Naive B cell (primary cell): ENCODE data around the gene GNAI1. TPM values are rescaled to one million over a fixed set of nuclear protein-coding genes. Genes with fewer than 3 reads are reported as not detected.
A peak's percentile ranks its signal among the peaks of the same experiment; 100 is the strongest.
"Not testable (repeated sequence)": the region's sequence is repeated elsewhere in the genome, so short reads cannot be mapped to it uniquely, and the experiment has no call there.

Experiments used
- ATAC-seq, 2 donors: fragments of 150-1000 bp; cut with Tn5 transposase; 2 replicates each; pipeline ENCODE4 v1.10.0; 2021; ENCODE audit warnings: low read depth in 2 of 2, mild to moderate bottlenecking in 2 of 2, moderate library complexity in 2 of 2
- DNase-seq: peaks from one replicate; pipeline ENCODE4 v3.0.0; 2022
- H3K27ac Mint-ChIP-seq, 6 donors: one replicate each; pipeline ENCODE4 v1.8.0; 2020 to 2022; ENCODE audit warnings: mild to moderate bottlenecking in 6 of 6, mixed read lengths in 6 of 6, moderate library complexity in 5 of 6, inconsistent platforms in 2 of 6
- H3K27me3 Mint-ChIP-seq, 3 donors: one replicate each; pipeline ENCODE4 v1.8.0; 2021 to 2022; ENCODE audit warnings: mixed read lengths in 3 of 3, mild to moderate bottlenecking in 1 of 3
- H3K36me3 Mint-ChIP-seq, 2 donors: one replicate each; pipeline ENCODE4 v1.8.0; 2020 to 2022; ENCODE audit warnings: mixed read lengths in 2 of 2, inconsistent platforms in 1 of 2, mild to moderate bottlenecking in 1 of 2
- H3K4me1 Mint-ChIP-seq, 3 donors: one replicate each; pipeline ENCODE4 v1.8.0; 2020 to 2022; ENCODE audit warnings: mixed read lengths in 3 of 3, inconsistent platforms in 1 of 3, mild to moderate bottlenecking in 1 of 3, moderate library complexity in 1 of 3
- H3K4me3 Mint-ChIP-seq, 8 donors: one replicate each; pipeline ENCODE4 v1.8.0; 2020 to 2022; ENCODE audit warnings: mild to moderate bottlenecking in 8 of 8, mixed read lengths in 8 of 8, moderate library complexity in 8 of 8, inconsistent platforms in 2 of 8
- H3K9me3 Mint-ChIP-seq, 7 donors: one replicate each; pipeline ENCODE4 v1.8.0; 2020 to 2022; ENCODE audit warnings: mixed read lengths in 7 of 7, mild to moderate bottlenecking in 5 of 7, inconsistent platforms in 2 of 7, moderate library complexity in 1 of 7
- polyA plus RNA-seq, 6 donors: library from polyadenylated mRNA; unstranded; fragments of 300-500 nt; fragmentation: Illumina TruSeq; gene quantifications; one replicate each; pipeline ENCODE4 v1.2.3, GENCODE V29; 2021; ENCODE audit warnings: low read depth in 6 of 6

The GNAI1 gene
- polyA plus RNA-seq, 6 donors from 2014 or later, result 0.44 to 1.1 (median 0.93) TPM; not detected in 2

GRCh38 chr7:80154656-80155333, 20.2 kb downstream of the GNAI1 start:
- Mint-ChIP-seq H3K36me3 (no peaks in the 10 kb centered on the region), H3K4me3 (no peak overlapping the region), H3K27ac (no peak overlapping the region), H3K4me1 (no peaks in the 10 kb centered on the region), H3K9me3 (peaks cover 0 to 4% (median 0%) of the 10 kb centered on the region in 7 donors), H3K27me3 (no peaks in the 10 kb centered on the region)
- DNase-seq (no peak), ATAC-seq (no peak)

GRCh38 chr7:80155374-80155773, 20.7 kb downstream of the GNAI1 start:
- no peak overlapping the region for H3K4me3 Mint-ChIP-seq
- peaks cover 0 to 4% (median 0%) of the 10 kb centered on the region in 7 donors for H3K9me3 Mint-ChIP-seq
- ATAC-seq, result no peak
- H3K4me1 Mint-ChIP-seq, result no peaks in the 10 kb centered on the region
- no peaks in the 10 kb centered on the region for H3K36me3 Mint-ChIP-seq
- DNase-seq, result no peak
- H3K27me3 Mint-ChIP-seq, result no peaks in the 10 kb centered on the region
- H3K27ac Mint-ChIP-seq, result no peak overlapping the region

GRCh38 chr7:80157770-80158169, 23.1 kb downstream of the GNAI1 start:
- H3K4me1 Mint-ChIP-seq, DNase-seq, H3K27me3 Mint-ChIP-seq, H3K36me3 Mint-ChIP-seq, H3K9me3 Mint-ChIP-seq, ATAC-seq, H3K4me3 Mint-ChIP-seq, H3K27ac Mint-ChIP-seq: not testable (repeated sequence)

GRCh38 chr7:80159802-80160201, 25.2 kb downstream of the GNAI1 start:
- Mint-ChIP-seq H3K9me3 (peaks cover 0 to 4% (median 0%) of the 10 kb centered on the region in 7 donors), H3K36me3 (no peaks in the 10 kb centered on the region), H3K4me3 (no peak overlapping the region), H3K27ac (no peak overlapping the region), H3K27me3 (no peaks in the 10 kb centered on the region), H3K4me1 (no peaks in the 10 kb centered on the region)
- no peak for ATAC-seq
- no peak for DNase-seq

GRCh38 chr7:80161466-80161865, 26.8 kb downstream of the GNAI1 start:
- Mint-ChIP-seq H3K36me3 (no peaks in the 10 kb centered on the region), H3K27ac (no peak overlapping the region), H3K4me3 (no peak overlapping the region), H3K9me3 (peaks cover 0 to 4% (median 0%) of the 10 kb centered on the region in 7 donors), H3K4me1 (no peaks in the 10 kb centered on the region), H3K27me3 (no peaks in the 10 kb centered on the region)
- ATAC-seq (no peak), DNase-seq (no peak)

- H3K4me3 Mint-ChIP-seq, result no peak overlapping the region
- H3K27me3 Mint-ChIP-seq, result no peaks in the 10 kb centered on the region
- no peak for ATAC-seq
- H3K27ac Mint-ChIP-seq, result no peak overlapping the region
- peaks cover 0 to under 1% (median 0%) of the 10 kb centered on the region in 3 donors for H3K4me1 Mint-ChIP-seq
- peaks cover 0 to 5% (median 0%) of the 10 kb centered on the region in 7 donors for H3K9me3 Mint-ChIP-seq
- no peak for DNase-seq
- no peaks in the 10 kb centered on the region for H3K36me3 Mint-ChIP-seq
Observed at GRCh38 chr7:80165177-80165576, 30.5 kb downstream of the GNAI1 start.

- H3K27me3 Mint-ChIP-seq, result no peaks in the 10 kb centered on the region
- peaks cover 0 to 23% (median 15%) of the 10 kb centered on the region in 7 donors for H3K9me3 Mint-ChIP-seq
- ATAC-seq, result peak in 1 of 2 donors; percentile 45
- H3K27ac Mint-ChIP-seq, result peak overlapping the region in 1 of 6 donors; percentile 6
- H3K36me3 Mint-ChIP-seq, result no peaks in the 10 kb centered on the region
- no peak overlapping the region for H3K4me3 Mint-ChIP-seq
- peaks cover 4 to 6% (median 4%) of the 10 kb centered on the region in 3 donors for H3K4me1 Mint-ChIP-seq
- no peak for DNase-seq
Observed at GRCh38 chr7:80170445-80170844, 35.8 kb downstream of the GNAI1 start.

- Mint-ChIP-seq H3K27ac (no peak overlapping the region), H3K9me3 (peaks cover 0 to 23% (median 15%) of the 10 kb centered on the region in 7 donors), H3K36me3 (no peaks in the 10 kb centered on the region), H3K4me3 (no peak overlapping the region), H3K27me3 (no peaks in the 10 kb centered on the region), H3K4me1 (peaks cover 4 to 6% (median 4%) of the 10 kb centered on the region in 3 donors)
- ATAC-seq (no peak), DNase-seq (no peak)
Observed at GRCh38 chr7:80172387-80172786, 37.8 kb downstream of the GNAI1 start.

- Mint-ChIP-seq H3K27ac (peak overlapping the region in 1 of 6 donors; percentile 49), H3K27me3 (no peaks in the 10 kb centered on the region), H3K4me1 (peaks cover 0 to under 1% (median 0%) of the 10 kb centered on the region in 3 donors), H3K4me3 (no peak overlapping the region), H3K36me3 (no peaks in the 10 kb centered on the region), H3K9me3 (peaks cover 0 to 15% (median 9%) of the 10 kb centered on the region in 7 donors)
- ATAC-seq (no peak), DNase-seq (no peak)
Observed at GRCh38 chr7:80175744-80176143, 41.1 kb downstream of the GNAI1 start.

GRCh38 chr7:80181411-80181810, 46.8 kb downstream of the GNAI1 start:
- Mint-ChIP-seq H3K9me3 (peaks cover 0 to 4% (median 2%) of the 10 kb centered on the region in 7 donors), H3K36me3 (no peaks in the 10 kb centered on the region), H3K27ac (no peak overlapping the region), H3K27me3 (no peaks in the 10 kb centered on the region), H3K4me1 (no peaks in the 10 kb centered on the region), H3K4me3 (no peak overlapping the region)
- DNase-seq (no peak), ATAC-seq (no peak)

- H3K4me1 Mint-ChIP-seq, result no peaks in the 10 kb centered on the region
- H3K9me3 Mint-ChIP-seq, result peaks cover 0 to 4% (median 0%) of the 10 kb centered on the region in 7 donors
- H3K36me3 Mint-ChIP-seq, result no peaks in the 10 kb centered on the region
- no peaks in the 10 kb centered on the region for H3K27me3 Mint-ChIP-seq
- DNase-seq (no peak), ATAC-seq (no peak)
- no peak overlapping the region for H3K4me3 Mint-ChIP-seq
- no peak overlapping the region for H3K27ac Mint-ChIP-seq
Observed at GRCh38 chr7:80182630-80183276, 48.1 kb downstream of the GNAI1 start.

GRCh38 chr7:80183351-80183750, 48.7 kb downstream of the GNAI1 start:
- Mint-ChIP-seq H3K36me3 (no peaks in the 10 kb centered on the region), H3K4me3 (no peak overlapping the region), H3K4me1 (no peaks in the 10 kb centered on the region), H3K27me3 (no peaks in the 10 kb centered on the region), H3K27ac (no peak overlapping the region), H3K9me3 (peaks cover 0 to 4% (median 0%) of the 10 kb centered on the region in 7 donors)
- ATAC-seq (no peak), DNase-seq (no peak)

GRCh38 chr7:80183900-80184685, 49.5 kb downstream of the GNAI1 start:
- no peaks in the 10 kb centered on the region for H3K4me1 Mint-ChIP-seq
- H3K36me3 Mint-ChIP-seq, result no peaks in the 10 kb centered on the region
- DNase-seq (no peak), ATAC-seq (no peak)
- peak overlapping the region in 2 of 6 donors; percentile 44 to 63 for H3K27ac Mint-ChIP-seq
- H3K9me3 Mint-ChIP-seq, result peaks cover 0 to 4% (median 0%) of the 10 kb centered on the region in 7 donors
- H3K27me3 Mint-ChIP-seq, result no peaks in the 10 kb centered on the region
- H3K4me3 Mint-ChIP-seq, result no peak overlapping the region
